ENCODE results near the gene BRSK2.

DNA sequence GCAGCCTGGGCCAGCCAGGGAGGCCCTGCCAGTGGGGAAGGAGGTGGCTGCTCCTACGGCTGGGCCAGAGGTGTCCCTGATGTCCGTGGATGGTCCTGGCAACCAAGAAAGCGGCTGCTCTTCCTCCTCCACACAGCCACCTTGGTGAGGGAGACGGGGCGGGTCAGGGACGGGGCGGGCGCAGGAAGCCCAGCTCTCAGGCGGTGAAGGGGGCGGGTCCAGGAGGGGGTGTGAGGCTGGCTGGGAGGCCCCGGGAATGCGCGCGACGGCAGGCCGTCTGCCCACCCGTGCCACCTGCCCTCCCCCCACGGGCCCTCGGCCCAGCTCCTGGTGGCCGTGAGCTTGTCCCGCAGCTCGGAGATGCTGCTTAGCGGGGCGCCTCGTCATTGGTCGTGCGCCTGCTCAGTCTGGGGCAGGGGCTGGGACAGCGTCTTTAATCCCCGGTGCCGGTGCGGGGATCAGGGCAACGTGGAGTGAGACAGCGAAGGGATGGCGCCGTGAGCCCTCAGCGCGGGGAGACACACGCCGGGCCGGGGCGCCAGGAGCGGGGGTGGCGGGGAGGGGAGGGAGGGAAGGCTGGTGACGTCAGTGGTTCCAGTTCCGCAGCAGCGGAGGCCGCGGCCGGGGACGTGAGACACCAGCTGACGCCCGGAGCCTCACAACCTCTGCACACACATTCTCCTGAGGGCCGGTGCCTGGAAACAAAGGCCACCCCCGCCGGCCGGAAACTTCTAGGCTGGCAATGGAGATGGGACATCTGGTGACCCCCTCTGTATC is 6.7 kb upstream of the BRSK2 start:
- TF ChIP-seq CTCF (IDR thresholded peaks at IDR 0.05) = no peak; the same call in 1 of the 2 replicates
- no peak for TF ChIP-seq POLR2AphosphoS5 (IDR thresholded peaks at IDR 0.05; ENCODE audit: low read depth, low read length)
- TF ChIP-seq EP300 (IDR thresholded peaks at IDR 0.05; ENCODE audit: borderline replicate concordance in 1 of 2, low read depth in 1 of 2, low read length in 1 of 2) = no peak
- TF ChIP-seq FOXM1 (IDR thresholded peaks at IDR 0.05; ENCODE audit: low read depth) = no peak
- TF ChIP-seq TAF1 (IDR thresholded peaks at IDR 0.05; ENCODE audit: borderline replicate concordance, low read depth, low read length) = no peak
- no peak for TF ChIP-seq JUND (IDR thresholded peaks at IDR 0.05)
- no peak for TF ChIP-seq TCF12 (IDR thresholded peaks at IDR 0.05)
